Neuron (in vitro differentiated cells): ENCODE results near the gene NELL1.
"Not testable (repeated sequence)": the region's sequence is repeated elsewhere in the genome, so short reads cannot be mapped to it uniquely, and the experiment has no call there.

ENCODE experiments used
- H2AFZ ChIP-seq: one replicate; pipeline ENCODE4 v1.6.1; 2013; ENCODE audit warnings: low read depth, mild to moderate bottlenecking, inconsistent platforms, low read length, moderate library complexity
- H3K27me3 ChIP-seq: one replicate; pipeline ENCODE4 v1.6.1; 2013; ENCODE audit warnings: low read length; ENCODE audit not compliant: insufficient read depth
- H3K36me3 ChIP-seq: one replicate; pipeline ENCODE4 v1.6.1; 2013; ENCODE audit warnings: low read length; ENCODE audit not compliant: insufficient read depth
- H3K4me1 ChIP-seq: one replicate; pipeline ENCODE4 v1.6.1; 2013; ENCODE audit warnings: low read length; ENCODE audit not compliant: insufficient read depth
- H3K4me3 ChIP-seq: 2 replicates; pipeline ENCODE4 v1.5.1; 2013; ENCODE audit warnings: mild to moderate bottlenecking, low read length, moderate library complexity
- H3K9me3 ChIP-seq: one replicate; pipeline ENCODE4 v1.6.1; 2013; ENCODE audit warnings: low read length

The NELL1 gene

GRCh38 chr11:20821046-20821445, 151.7 kb downstream of the NELL1 start:
- no peak overlapping the region for H3K4me3 ChIP-seq
- H3K27me3 ChIP-seq: no peaks in the 10 kb centered on the region
- H2AFZ ChIP-seq: no peak overlapping the region
- no peaks in the 10 kb centered on the region for H3K9me3 ChIP-seq
- no peaks in the 10 kb centered on the region for H3K36me3 ChIP-seq
- no peaks in the 10 kb centered on the region for H3K4me1 ChIP-seq

GRCh38 chr11:20821470-20821869, 152.1 kb downstream of the NELL1 start:
- Histone ChIP-seq H2AFZ (no peak overlapping the region), H3K9me3 (no peaks in the 10 kb centered on the region), H3K4me1 (no peaks in the 10 kb centered on the region), H3K4me3 (no peak overlapping the region), H3K27me3 (no peaks in the 10 kb centered on the region), H3K36me3 (no peaks in the 10 kb centered on the region)

GRCh38 chr11:20824773-20825172, 155.4 kb downstream of the NELL1 start:
- Histone ChIP-seq H2AFZ (no peak overlapping the region), H3K27me3 (no peaks in the 10 kb centered on the region), H3K9me3 (no peaks in the 10 kb centered on the region), H3K4me3 (no peak overlapping the region), H3K4me1 (no peaks in the 10 kb centered on the region), H3K36me3 (no peaks in the 10 kb centered on the region)

GRCh38 chr11:20835561-20835960, 166.2 kb downstream of the NELL1 start:
- H3K9me3 ChIP-seq: no peaks in the 10 kb centered on the region
- no peak overlapping the region for H3K4me3 ChIP-seq
- no peaks in the 10 kb centered on the region for H3K36me3 ChIP-seq
- H2AFZ ChIP-seq: no peak overlapping the region
- no peaks in the 10 kb centered on the region for H3K4me1 ChIP-seq
- no peaks in the 10 kb centered on the region for H3K27me3 ChIP-seq

GRCh38 chr11:20839231-20839630, 169.8 kb downstream of the NELL1 start:
- Histone ChIP-seq H3K9me3 (no peaks in the 10 kb centered on the region), H3K27me3 (no peaks in the 10 kb centered on the region), H3K4me3 (no peak overlapping the region), H3K4me1 (no peaks in the 10 kb centered on the region), H2AFZ (no peak overlapping the region), H3K36me3 (no peaks in the 10 kb centered on the region)

GRCh38 chr11:20840341-20840740, 171.0 kb downstream of the NELL1 start:
- no peaks in the 10 kb centered on the region for H3K9me3 ChIP-seq
- H3K27me3 ChIP-seq: no peaks in the 10 kb centered on the region
- H2AFZ ChIP-seq: no peak overlapping the region
- no peak overlapping the region for H3K4me3 ChIP-seq
- no peaks in the 10 kb centered on the region for H3K36me3 ChIP-seq
- H3K4me1 ChIP-seq: no peaks in the 10 kb centered on the region

GRCh38 chr11:20844216-20844615, 174.8 kb downstream of the NELL1 start:
- no peak overlapping the region for H2AFZ ChIP-seq
- H3K9me3 ChIP-seq: no peaks in the 10 kb centered on the region
- H3K4me3 ChIP-seq: no peak overlapping the region
- H3K27me3 ChIP-seq: no peaks in the 10 kb centered on the region
- H3K4me1 ChIP-seq: no peaks in the 10 kb centered on the region
- no peaks in the 10 kb centered on the region for H3K36me3 ChIP-seq

GRCh38 chr11:20844630-20845029, 175.2 kb downstream of the NELL1 start:
- Histone ChIP-seq H3K36me3 (no peaks in the 10 kb centered on the region), H3K4me1 (no peaks in the 10 kb centered on the region), H3K4me3 (no peak overlapping the region), H3K9me3 (no peaks in the 10 kb centered on the region), H2AFZ (no peak overlapping the region), H3K27me3 (no peaks in the 10 kb centered on the region)

- Histone ChIP-seq H3K9me3 (no peaks in the 10 kb centered on the region), H2AFZ (no peak overlapping the region), H3K4me1 (no peaks in the 10 kb centered on the region), H3K27me3 (no peaks in the 10 kb centered on the region), H3K4me3 (no peak overlapping the region), H3K36me3 (no peaks in the 10 kb centered on the region)
These were observed 185.0 kb downstream of the NELL1 start for GRCh38 chr11:20854215-20854955.

GRCh38 chr11:20861322-20861721, 191.9 kb downstream of the NELL1 start:
- no peaks in the 10 kb centered on the region for H3K4me1 ChIP-seq
- H3K27me3 ChIP-seq: no peaks in the 10 kb centered on the region
- H3K36me3 ChIP-seq: no peaks in the 10 kb centered on the region
- H2AFZ ChIP-seq: no peak overlapping the region
- H3K4me3 ChIP-seq: no peak overlapping the region
- H3K9me3 ChIP-seq: no peaks in the 10 kb centered on the region

GRCh38 chr11:20862263-20862662, 192.9 kb downstream of the NELL1 start:
- H3K27me3 ChIP-seq, H3K4me3 ChIP-seq, H3K4me1 ChIP-seq, H3K36me3 ChIP-seq, H2AFZ ChIP-seq, H3K9me3 ChIP-seq: not testable (repeated sequence)

- no peaks in the 10 kb centered on the region for H3K4me1 ChIP-seq
- H2AFZ ChIP-seq: no peak overlapping the region
These were observed 195.2 kb downstream of the NELL1 start for GRCh38 chr11:20864628-20865027.

GRCh38 chr11:20865161-20865560, 195.8 kb downstream of the NELL1 start:
- Histone ChIP-seq H2AFZ (no peak overlapping the region), H3K4me1 (no peaks in the 10 kb centered on the region), H3K4me3 (no peak overlapping the region), H3K27me3 (no peaks in the 10 kb centered on the region), H3K36me3 (no peaks in the 10 kb centered on the region), H3K9me3 (no peaks in the 10 kb centered on the region)

More at GRCh38 chr11:20864628-20865027, 195.2 kb downstream of the NELL1 start:
- no peaks in the 10 kb centered on the region for H3K27me3 ChIP-seq
- no peaks in the 10 kb centered on the region for H3K36me3 ChIP-seq
- no peak overlapping the region for H3K4me3 ChIP-seq
- H3K9me3 ChIP-seq: no peaks in the 10 kb centered on the region

GRCh38 chr11:20869123-20869522, 199.7 kb downstream of the NELL1 start:
- H3K27me3 ChIP-seq: no peaks in the 10 kb centered on the region
- no peaks in the 10 kb centered on the region for H3K9me3 ChIP-seq
- no peak overlapping the region for H2AFZ ChIP-seq
- no peaks in the 10 kb centered on the region for H3K36me3 ChIP-seq
- no peaks in the 10 kb centered on the region for H3K4me1 ChIP-seq
- no peak overlapping the region for H3K4me3 ChIP-seq
